HG03354 (cell line): Measurements from ENCODE around the gene ENTPD1.
"Not testable (repeated sequence)": the region's sequence is repeated elsewhere in the genome, so short reads cannot be mapped to it uniquely, and the experiment has no call there.

Source experiments
- ATAC-seq: cut with Tn5 transposase; IDR thresholded peaks from one replicate; pipeline ENCODE4 v1.9.1; 2021; ENCODE audit warnings: mild to moderate bottlenecking; ENCODE audit not compliant: unreplicated experiment, poor library complexity, severe bottlenecking

The ENTPD1 gene

GRCh38 chr10:95756809-95757684 is 1.1 kb downstream of the ENTPD1 start:
- no peak for ATAC-seq

DNA sequence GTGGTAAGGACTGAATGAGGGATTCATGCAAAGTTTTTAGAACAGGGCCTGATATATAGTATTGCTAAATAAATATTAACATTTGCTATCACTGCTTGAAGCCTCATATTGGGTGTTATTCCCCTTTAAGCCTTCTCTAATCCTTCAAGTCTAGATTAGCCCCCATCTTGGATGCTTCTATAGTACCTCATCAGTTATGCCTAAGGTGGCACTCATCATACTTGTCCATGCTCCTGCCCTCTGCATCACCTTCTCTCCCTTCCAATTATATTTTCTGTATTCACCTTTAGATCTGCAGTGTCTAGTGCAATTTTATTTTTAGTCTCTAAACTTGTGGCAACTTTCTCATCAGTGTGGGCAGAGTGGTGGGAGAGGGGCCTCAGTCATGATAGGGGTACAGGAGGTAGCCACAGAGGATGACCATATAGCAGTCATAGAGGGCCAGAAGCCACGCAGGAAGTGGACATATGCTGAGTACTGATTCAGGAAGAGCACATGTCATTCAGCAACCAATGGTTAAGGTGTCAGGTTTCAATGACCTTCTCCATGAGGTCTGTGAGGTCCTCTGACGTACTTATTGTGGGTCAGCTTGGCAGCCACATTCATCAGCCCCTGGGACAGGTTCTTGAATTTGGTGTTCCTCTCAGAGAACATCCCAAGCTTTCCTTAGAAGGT is 2.5 kb downstream of the ENTPD1 start:
- ATAC-seq, result peak; percentile 59

DNA sequence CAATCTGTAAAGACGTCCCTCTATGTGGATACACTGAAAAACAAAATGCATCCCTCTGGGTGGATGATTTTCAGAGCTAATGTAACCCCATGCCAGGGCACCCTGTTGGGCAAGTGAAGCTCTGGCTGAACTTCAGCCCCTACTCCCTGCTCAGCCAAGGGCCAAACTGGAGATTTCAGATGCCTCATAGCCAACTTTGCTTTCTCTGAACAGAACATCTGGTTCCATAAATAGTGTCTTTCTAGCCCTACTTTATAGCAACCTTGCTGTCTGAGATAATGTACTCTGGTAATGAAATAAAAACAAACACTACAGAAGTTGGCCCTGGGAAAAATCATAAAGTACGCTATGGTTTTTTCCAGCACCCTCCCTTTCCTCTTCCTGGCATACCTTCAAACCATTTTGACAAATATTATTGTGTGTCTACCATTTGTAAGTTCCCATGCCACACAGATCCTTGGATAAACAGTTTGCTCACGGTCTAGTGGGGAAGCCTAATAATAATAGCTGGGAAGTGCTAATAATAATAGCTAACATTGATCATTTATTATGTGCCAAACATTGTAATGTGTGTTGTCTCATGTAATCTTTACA is 3.4 kb downstream of the ENTPD1 start:
- ATAC-seq, result no peak

DNA sequence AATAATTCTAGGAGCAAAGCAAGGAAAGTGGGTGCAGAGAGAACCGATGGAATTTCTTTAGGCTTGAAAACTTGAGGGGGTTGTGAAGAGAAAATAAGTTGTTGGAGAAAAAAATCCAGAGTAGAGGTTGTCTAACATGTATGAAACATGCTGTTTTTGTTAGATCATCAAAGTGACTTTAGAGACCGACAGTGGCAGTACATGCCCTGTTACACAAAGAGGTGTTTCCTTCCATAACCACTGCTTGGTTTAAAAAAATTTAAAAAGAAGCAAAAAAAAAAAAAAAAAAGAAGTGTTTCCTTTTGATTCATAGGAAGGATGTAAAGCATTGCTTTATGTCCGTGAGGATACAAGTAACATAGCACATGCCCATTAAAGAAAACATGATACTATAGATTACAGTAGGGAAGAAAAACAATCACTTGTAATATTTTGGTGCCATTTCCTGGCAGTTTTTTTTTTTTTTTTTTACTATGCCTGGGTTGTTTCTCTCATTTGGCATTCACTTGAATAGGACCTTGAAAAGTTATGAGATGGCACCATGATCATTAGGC is 6.1 kb downstream of the ENTPD1 start:
- ATAC-seq, result no peak

DNA sequence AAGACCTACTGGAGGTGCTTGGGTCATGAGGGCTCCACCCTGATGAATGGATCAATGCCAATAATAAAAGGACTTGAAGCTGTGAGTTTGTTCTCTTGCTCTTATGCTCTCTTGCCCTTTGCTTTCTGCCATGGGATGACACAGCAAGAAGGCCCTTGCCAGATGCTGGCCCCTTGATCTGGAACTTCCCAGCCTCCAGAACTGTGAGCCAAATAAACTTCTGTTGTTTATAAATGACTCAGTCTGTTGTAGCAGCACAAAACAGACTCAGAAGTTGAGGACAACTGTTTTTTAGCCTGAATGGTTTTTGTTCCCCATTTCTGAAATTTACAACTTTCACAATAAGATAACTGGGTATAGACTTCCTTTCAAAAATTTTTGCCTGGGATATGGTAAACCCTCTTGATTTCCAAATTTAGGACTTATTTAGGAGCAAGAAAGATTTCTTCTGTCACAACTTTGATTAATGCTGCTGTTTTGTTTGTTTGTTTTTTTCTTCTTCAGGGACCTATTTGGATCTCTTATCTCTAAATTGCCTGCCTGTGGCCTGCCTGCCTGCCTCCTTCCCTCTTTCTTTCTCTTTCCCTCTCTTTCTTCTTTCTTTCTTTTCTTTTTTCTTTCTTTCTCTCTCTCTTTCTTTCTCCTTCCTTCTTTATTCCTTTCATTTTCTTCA is 12.1 kb downstream of the ENTPD1 start:
- ATAC-seq, result peak; percentile 87

- no peak for ATAC-seq
These were observed 14.2 kb downstream of the ENTPD1 start for GRCh38 chr10:95770084-95770720.

GRCh38 chr10:95773454-95773853 is 17.5 kb downstream of the ENTPD1 start:
- not testable (repeated sequence) for ATAC-seq

DNA sequence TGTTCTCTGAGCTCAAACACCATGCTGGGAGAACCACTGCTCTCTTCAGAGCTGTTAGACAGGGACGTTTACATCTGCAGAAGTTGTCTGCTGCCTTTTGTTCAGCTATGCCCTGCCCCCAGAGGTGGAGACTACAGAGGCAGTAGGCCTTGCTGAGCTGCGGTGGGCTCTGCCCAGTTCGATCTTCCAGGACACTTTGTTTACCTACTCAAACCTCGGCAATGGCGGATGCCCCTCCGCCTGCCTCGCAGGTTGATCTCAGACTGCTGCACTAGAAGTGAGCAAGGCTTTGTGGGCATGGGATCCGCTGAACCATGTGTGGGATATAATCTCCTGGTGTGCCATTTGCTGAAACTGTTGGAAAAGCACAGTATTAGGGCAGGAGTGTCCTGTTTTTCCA is 21.7 kb downstream of the ENTPD1 start:
- not testable (repeated sequence) for ATAC-seq

GRCh38 chr10:95782318-95782717 is 26.4 kb downstream of the ENTPD1 start:
- no peak for ATAC-seq

DNA sequence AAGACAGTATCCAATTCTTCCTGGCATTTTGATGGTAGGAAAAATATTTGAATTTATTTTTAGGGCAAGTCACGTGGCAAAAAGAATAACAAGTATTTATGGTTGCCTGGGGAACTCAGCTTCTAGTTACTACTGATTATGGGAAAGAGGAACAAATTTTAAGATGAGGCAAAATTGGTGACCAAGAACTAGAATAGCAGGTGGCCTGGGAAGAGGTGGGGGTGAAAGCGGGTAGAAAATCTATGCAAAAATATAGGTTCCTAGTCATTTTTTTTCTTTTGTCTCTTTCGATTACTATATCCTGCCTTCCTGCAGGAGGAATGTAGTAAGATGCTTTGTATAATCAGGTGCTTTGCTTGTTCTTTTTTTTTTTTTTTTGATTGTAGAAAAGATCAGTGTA is 27.8 kb downstream of the ENTPD1 start:
- ATAC-seq, result peak; percentile 67

- ATAC-seq, result peak; percentile 25
These were observed 28.4 kb downstream of the ENTPD1 start for GRCh38 chr10:95784279-95784913.

GRCh38 chr10:95785317-95785716 is 29.4 kb downstream of the ENTPD1 start:
- ATAC-seq, result peak; percentile 41

GRCh38 chr10:95785942-95786669 is 30.1 kb downstream of the ENTPD1 start:
- no peak for ATAC-seq

- ATAC-seq, result no peak
These were observed 31.5 kb downstream of the ENTPD1 start for GRCh38 chr10:95787447-95787846.

DNA sequence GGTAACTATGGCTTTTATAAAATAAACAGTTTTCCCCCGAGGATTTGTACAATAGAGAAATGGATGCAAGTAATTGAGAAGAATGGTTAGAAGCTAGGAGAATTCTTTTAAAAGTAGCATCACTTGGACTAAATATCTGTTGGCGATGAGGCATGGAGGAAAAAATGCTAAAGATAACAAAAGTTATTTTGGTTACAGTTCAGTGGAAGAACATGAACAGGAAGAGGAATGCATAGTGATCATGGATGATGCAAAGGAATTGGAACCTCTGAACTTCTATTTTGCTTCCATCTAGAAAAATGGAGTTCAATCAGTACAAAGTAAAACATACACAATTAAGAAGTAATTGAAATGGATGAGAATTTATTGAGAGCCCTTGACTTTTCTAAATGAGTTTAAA is 32.9 kb downstream of the ENTPD1 start:
- no peak for ATAC-seq

DNA sequence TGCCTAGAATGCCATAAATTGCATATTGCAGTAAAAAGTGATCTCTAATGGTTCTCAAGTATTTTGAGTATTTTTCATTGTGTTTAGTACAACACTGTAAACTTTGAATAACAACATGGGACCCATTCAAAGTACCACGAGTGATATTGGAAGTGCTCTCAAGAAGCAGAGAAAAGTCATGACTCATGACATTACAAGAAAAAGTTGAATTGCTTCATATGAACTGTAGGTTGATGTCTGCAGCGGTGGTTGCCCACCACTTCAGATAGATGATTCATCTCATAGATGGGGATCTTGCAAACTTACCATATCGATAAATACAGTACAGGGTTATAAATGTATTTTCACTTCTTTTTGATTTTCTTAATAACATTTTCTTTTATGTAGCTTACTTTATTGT is 33.9 kb downstream of the ENTPD1 start:
- no peak for ATAC-seq

GRCh38 chr10:95790982-95791381 is 35.0 kb downstream of the ENTPD1 start:
- ATAC-seq, result peak; percentile 52

DNA sequence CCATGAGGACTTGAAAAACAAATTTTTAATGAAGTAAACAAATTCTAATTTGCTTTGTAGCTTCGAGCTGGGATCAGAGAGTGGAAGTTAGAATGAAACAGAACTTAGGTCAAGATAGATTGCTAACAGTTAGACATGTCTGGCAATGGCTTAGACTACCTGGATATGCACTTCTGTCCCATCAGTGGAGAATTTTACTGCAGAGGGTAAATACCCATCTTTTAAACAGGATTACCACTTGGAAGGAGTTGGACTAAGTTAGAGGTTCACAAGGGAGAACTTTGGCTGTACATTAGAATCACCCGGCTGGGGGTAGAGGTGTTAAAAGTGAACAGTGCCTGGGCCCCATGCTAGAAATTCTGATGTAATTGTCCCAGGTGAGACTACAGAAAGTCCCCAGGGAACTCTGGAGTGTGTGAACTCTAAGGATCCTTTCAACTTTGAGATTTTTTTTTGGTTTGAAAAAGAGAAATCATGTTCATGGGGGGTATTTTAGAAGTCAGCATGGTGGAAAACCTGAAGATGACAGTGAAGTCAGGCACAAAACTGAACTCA is 35.5 kb downstream of the ENTPD1 start:
- peak; percentile 28 for ATAC-seq
